GM12801 (cell line): ENCODE results near the gene UCP2.

Source experiments
- CTCF ChIP-seq: IDR thresholded peaks from one replicate; pipeline ENCODE4 v1.5.1; 2011; ENCODE audit warnings: control low read depth; ENCODE audit not compliant: insufficient read length; ENCODE audit errors: extremely low read depth

The UCP2 gene

GRCh38 chr11:74002832-74003231, 20.2 kb upstream of the UCP2 start:
- TF ChIP-seq CTCF = no peak

- TF ChIP-seq CTCF = no peak
These were observed 19.2 kb upstream of the UCP2 start for GRCh38 chr11:74001822-74002286.

- TF ChIP-seq CTCF = no peak
These were observed 17.9 kb upstream of the UCP2 start for GRCh38 chr11:74000307-74001133.

- no peak for TF ChIP-seq CTCF
These were observed 17.1 kb upstream of the UCP2 start for GRCh38 chr11:73999581-74000306.

- TF ChIP-seq CTCF = no peak
These were observed 16.4 kb upstream of the UCP2 start for GRCh38 chr11:73998846-73999575.

- no peak for TF ChIP-seq CTCF
These were observed 14.6 kb upstream of the UCP2 start for GRCh38 chr11:73997120-73997770.

GRCh38 chr11:73996161-73996747, 13.6 kb upstream of the UCP2 start:
- no peak for TF ChIP-seq CTCF
